Measurements from ENCODE around the gene INHA. TPM values are rescaled to one million over a fixed set of nuclear protein-coding genes. Genes with fewer than 3 reads are reported as not detected.

Gene INHA
- total RNA-seq, 1 experiment from 2014 or later: 0.31 TPM

DNA sequence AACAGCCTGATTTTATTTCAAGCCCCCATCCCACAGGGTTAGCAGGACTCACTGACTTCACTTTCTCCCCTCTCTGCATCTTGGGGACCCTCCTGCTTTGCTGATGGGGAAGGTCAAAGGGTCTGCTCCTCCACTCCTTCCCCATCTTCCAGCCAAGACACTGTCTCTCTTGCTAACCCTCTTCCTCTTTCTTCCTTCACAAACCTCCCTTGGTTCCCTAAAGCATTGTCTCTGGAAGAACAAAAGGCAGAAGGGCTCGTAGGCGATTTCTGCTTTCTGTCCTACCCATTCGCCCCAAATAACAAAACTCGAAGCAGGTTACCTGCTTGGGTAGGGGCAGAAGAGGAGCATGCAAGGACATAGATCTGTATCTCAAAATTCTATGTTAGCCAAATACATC, 49.8 kb downstream of the INHA start:
- peaks cover 4 to 8% of the 10 kb centered on the region in 2 experiments; a peak in 3 of 4 replicates for H3K4me1 Mint-ChIP-seq
- H4K91ac ChIP-seq (ENCODE audit: insufficient read length, low read depth, low read length): no peak overlapping the region
- no peaks in the 10 kb centered on the region for H3K36me3 Mint-ChIP-seq (ENCODE audit: insufficient read depth in 1 of 3, low read depth in 3 of 3)
- H3K4me3 Mint-ChIP-seq: no peak overlapping the region
- H3K79me2 ChIP-seq (ENCODE audit: insufficient read depth, low read length): no peaks in the 10 kb centered on the region
- H3K9ac ChIP-seq (ENCODE audit: extremely low read depth, insufficient read length, low read length): no peak overlapping the region
- TF ChIP-seq CTCF (conservative IDR thresholded peaks at IDR 0.05): no peak
- no peak overlapping the region for H3K14ac ChIP-seq (ENCODE audit: insufficient read depth, low read length)
- H4K5ac ChIP-seq (ENCODE audit: insufficient read length, low read depth, low read length): no peak overlapping the region
- no peak overlapping the region for H3K27ac Mint-ChIP-seq
- H3K27ac ChIP-seq (ENCODE audit: insufficient read length, low read depth, low read length): no peak overlapping the region
- H3K23ac ChIP-seq (ENCODE audit: insufficient read length, low read depth, low read length): no peak overlapping the region
- no peak for DNase-seq
- H2BK5ac ChIP-seq (ENCODE audit: insufficient read length, low read length): no peak overlapping the region
- H4K20me1 ChIP-seq (ENCODE audit: control insufficient read depth, insufficient read depth, insufficient read length): no peaks in the 10 kb centered on the region
- no peak overlapping the region for H3T11ph ChIP-seq (ENCODE audit: low read length)
- H3K4me2 ChIP-seq (ENCODE audit: insufficient read depth, insufficient read length, low read length): no peak overlapping the region
- no peak overlapping the region for H3K18ac ChIP-seq (ENCODE audit: insufficient read length, low read depth, low read length)
- no peak overlapping the region for H4K8ac ChIP-seq (replicated peaks; ENCODE audit: insufficient read length, low read depth, low read length)
- no peak overlapping the region for H3K56ac ChIP-seq (ENCODE audit: insufficient read length, low read depth, low read length)
- peaks cover 19% of the 10 kb centered on the region for H3K27me3 Mint-ChIP-seq (ENCODE audit: low read depth)
- no peak overlapping the region for H3K4ac ChIP-seq (ENCODE audit: low read depth, low read length)
- no peak overlapping the region for H2BK120ac ChIP-seq (ENCODE audit: low read depth, low read length, poor library complexity, severe bottlenecking)
- no peak overlapping the region for H2AFZ ChIP-seq (ENCODE audit: low read length)
- H2AK5ac ChIP-seq (ENCODE audit: insufficient read length, low read length): no peak overlapping the region
- H3K23me2 ChIP-seq (ENCODE audit: insufficient read length, low read depth, low read length, poor library complexity, severe bottlenecking): no peaks in the 10 kb centered on the region
- WGBS (ENCODE audit: extremely low coverage, insufficient read length, low lambda C conversion rate): no CpG with 5 or more reads among the region's 4 CpGs
- H3K4me1 ChIP-seq (ENCODE audit: insufficient read depth, low read length): 0 out of 2 replicates have a peak, but pooled peaks cover 3% of the 10 kb centered on the region
- no peak overlapping the region for H2BK20ac ChIP-seq (ENCODE audit: low read depth, low read length, poor library complexity, severe bottlenecking)
- no peaks in the 10 kb centered on the region for H3K9me3 ChIP-seq (ENCODE audit: control insufficient read depth, low read depth, low read length)
- no peaks in the 10 kb centered on the region for H3K79me1 ChIP-seq (ENCODE audit: insufficient read depth, low read depth, low read length, poor library complexity, severe bottlenecking)
- no peaks in the 10 kb centered on the region for H3K27me3 ChIP-seq (ENCODE audit: insufficient read depth, low read length)
- no peak overlapping the region for H2BK12ac ChIP-seq (ENCODE audit: insufficient read length, low read depth, low read length)
- no peak overlapping the region for H2BK15ac ChIP-seq (ENCODE audit: low read depth, low read length)
- no peaks in the 10 kb centered on the region; a peak in 1 of 5 replicates for H3K9me3 Mint-ChIP-seq
